ENCODE measurements around the gene TSPAN31. TPM values are rescaled to one million over a fixed set of nuclear protein-coding genes. Genes with fewer than 3 reads are reported as not detected.

TSPAN31 gene
- total RNA-seq, 4 donors from 2014 or later, result 38.2 to 103 (median 51.0) TPM

GRCh38 chr12:57741844-57742738 is 2.7 kb upstream of the TSPAN31 start:
- TF ChIP-seq POLR2A (IDR thresholded peaks at IDR 0.05) (no peak), CTCF (IDR thresholded peaks at IDR 0.05) (no peak)
- intact Hi-C loops (cut with DNase I; ENCODE audit: low total_unique reads), result no loop called here
- Histone ChIP-seq H3K27me3 (peaks cover 16 to 17% of the 10 kb centered on the region in 2 donors), H3K9me3 (no peaks in the 10 kb centered on the region), H3K27ac (no peak overlapping the region), H3K36me3 (no peaks in the 10 kb centered on the region), H3K4me1 (peaks cover 0 to 18% of the 10 kb centered on the region in 2 donors), H3K4me3 (no peak overlapping the region)
- DNase-seq, result no peak

GRCh38 chr12:57743769-57744168 is 1.1 kb upstream of the TSPAN31 start:
- Histone ChIP-seq H3K36me3 (no peaks in the 10 kb centered on the region), H3K27me3 (peaks cover 1 to 7% of the 10 kb centered on the region in 2 donors), H3K4me1 (peaks cover 0 to under 1% of the 10 kb centered on the region in 2 donors), H3K27ac (peak overlapping the region in 1 of 2 donors; percentile 98), H3K4me3 (no peak overlapping the region), H3K9me3 (no peaks in the 10 kb centered on the region)
- DNase-seq, result no peak
- no peak for TF ChIP-seq POLR2A (IDR thresholded peaks at IDR 0.05)
- TF ChIP-seq CTCF (IDR thresholded peaks at IDR 0.05), result no peak
- intact Hi-C loops (cut with DNase I; ENCODE audit: low total_unique reads), result no loop called here

GRCh38 chr12:57744194-57744776 is 554 bp upstream of the TSPAN31 start:
- Histone ChIP-seq H3K9me3 (no peaks in the 10 kb centered on the region), H3K4me3 (peak overlapping the region; percentile 82 to 96), H3K36me3 (no peaks in the 10 kb centered on the region), H3K27ac (peak overlapping the region; percentile 97 to 98), H3K27me3 (peaks cover 0 to 3% of the 10 kb centered on the region in 2 donors), H3K4me1 (no peaks in the 10 kb centered on the region)
- intact Hi-C loops (cut with DNase I; ENCODE audit: low total_unique reads), result no loop called here
- TF ChIP-seq POLR2A (IDR thresholded peaks at IDR 0.05) (no peak), CTCF (IDR thresholded peaks at IDR 0.05) (no peak)
- peak; percentile 75 for DNase-seq

- Histone ChIP-seq H3K4me1 (no peaks in the 10 kb centered on the region), H3K9me3 (no peaks in the 10 kb centered on the region), H3K4me3 (peak overlapping the region; percentile 82 to 96), H3K27ac (peak overlapping the region; percentile 97 to 98), H3K27me3 (no peaks in the 10 kb centered on the region), H3K36me3 (no peaks in the 10 kb centered on the region)
- intact Hi-C loops (cut with DNase I; ENCODE audit: low total_unique reads), result no loop called here
- TF ChIP-seq CTCF (IDR thresholded peaks at IDR 0.05), result no peak
- TF ChIP-seq POLR2A (IDR thresholded peaks at IDR 0.05), result no peak
- no peak for DNase-seq
Measured at GRCh38 chr12:57745485-57745881, 644 bp downstream of the TSPAN31 start.

- intact Hi-C loops (cut with DNase I; ENCODE audit: low total_unique reads), result no loop called here
- H3K4me3 ChIP-seq, result no peak overlapping the region
Measured at GRCh38 chr12:57746025-57746424, 1.2 kb downstream of the TSPAN31 start.

More at GRCh38 chr12:57746025-57746424, 1.2 kb downstream of the TSPAN31 start:
- TF ChIP-seq POLR2A (IDR thresholded peaks at IDR 0.05), result no peak
- no peak for TF ChIP-seq CTCF (IDR thresholded peaks at IDR 0.05)
- no peaks in the 10 kb centered on the region for H3K9me3 ChIP-seq
- H3K36me3 ChIP-seq, result no peaks in the 10 kb centered on the region
- no peaks in the 10 kb centered on the region for H3K4me1 ChIP-seq
- no peak overlapping the region for H3K27ac ChIP-seq
- no peak for DNase-seq
- H3K27me3 ChIP-seq, result no peaks in the 10 kb centered on the region

All from uterus (tissue), 4 donors.